HL-60 (cell line): Measurements from ENCODE around the gene MRPS35.

ENCODE experiments used
- DNase-seq, 2 experiments: peaks; one replicate each; pipeline ENCODE4 v3.0.0-alpha.2; 2010 to 2020; ENCODE audit warnings: low read depth in 1 of 2, low spot score in 1 of 2
- H3K27ac ChIP-seq: fragments of 250-450 bp; sonication (Bioruptor Pico); replicated peaks from 2 replicates; pipeline ENCODE4 v1.5.1; 2020; ENCODE audit warnings: mild to moderate bottlenecking, moderate library complexity
- H3K27me3 ChIP-seq: fragments of 250-450 bp; sonication (Bioruptor Pico); 2 replicates; pipeline ENCODE4 v1.5.1; 2021; ENCODE audit warnings: mild to moderate bottlenecking, moderate library complexity; ENCODE audit not compliant: insufficient read depth, poor library complexity, severe bottlenecking
- H3K4me3 ChIP-seq: replicated peaks from 2 replicates; pipeline ENCODE4 v1.5.1; 2011; ENCODE audit warnings: mild to moderate bottlenecking, control low read depth, low read length; ENCODE audit not compliant: insufficient read depth
- CTCF ChIP-seq: IDR thresholded peaks from one replicate; pipeline ENCODE4 v1.5.1; 2011; ENCODE audit warnings: low read length, control low read depth, inconsistent platforms; ENCODE audit not compliant: insufficient read depth
- GABPA ChIP-seq: IDR thresholded peaks from 2 replicates; pipeline ENCODE4 v1.6.1; 2012; ENCODE audit warnings: low read depth
- POLR2AphosphoS5 ChIP-seq: IDR thresholded peaks from 2 replicates; pipeline ENCODE4 v1.6.1; 2012; ENCODE audit warnings: low read depth
- REST ChIP-seq: IDR thresholded peaks from 2 replicates; pipeline ENCODE4 v1.6.1; 2012; ENCODE audit warnings: low read depth; ENCODE audit not compliant: insufficient replicate concordance
- SPI1 ChIP-seq: IDR thresholded peaks from 2 replicates; pipeline ENCODE4 v1.6.1; 2012; ENCODE audit warnings: low read depth, mild to moderate bottlenecking, borderline replicate concordance

Gene MRPS35

GRCh38 chr12:27723212-27723611 is 12.6 kb downstream of the MRPS35 start:
- no peak overlapping the region for H3K4me3 ChIP-seq
- H3K27ac ChIP-seq: no peak overlapping the region
- no peak for TF ChIP-seq SPI1
- TF ChIP-seq GABPA: no peak
- no peak for TF ChIP-seq CTCF
- TF ChIP-seq REST: no peak
- TF ChIP-seq POLR2AphosphoS5: no peak
- no peaks in the 10 kb centered on the region for H3K27me3 ChIP-seq
- no peak for DNase-seq

GRCh38 chr12:27730097-27730588 is 19.5 kb downstream of the MRPS35 start:
- H3K4me3 ChIP-seq: no peak overlapping the region
- H3K27me3 ChIP-seq: no peaks in the 10 kb centered on the region
- DNase-seq: no peak
- H3K27ac ChIP-seq: no peak overlapping the region
- no peak for TF ChIP-seq REST
- no peak for TF ChIP-seq GABPA
- TF ChIP-seq POLR2AphosphoS5: no peak
- no peak for TF ChIP-seq CTCF
- no peak for TF ChIP-seq SPI1

GRCh38 chr12:27732281-27732680 is 21.6 kb downstream of the MRPS35 start:
- Histone ChIP-seq H3K4me3 (no peak overlapping the region), H3K27me3 (no peaks in the 10 kb centered on the region), H3K27ac (no peak overlapping the region)
- TF ChIP-seq GABPA (no peak), CTCF (no peak), POLR2AphosphoS5 (no peak), REST (no peak), SPI1 (no peak)
- DNase-seq: peak in 1 of 2 experiments; percentile 25
